HG03460 (cell line): ENCODE results near the gene HOXA13.

Experiments
- ATAC-seq: cut with Tn5 transposase; IDR thresholded peaks from one replicate; pipeline ENCODE4 v1.9.1; 2021; ENCODE audit not compliant: unreplicated experiment

HOXA13 gene

DNA sequence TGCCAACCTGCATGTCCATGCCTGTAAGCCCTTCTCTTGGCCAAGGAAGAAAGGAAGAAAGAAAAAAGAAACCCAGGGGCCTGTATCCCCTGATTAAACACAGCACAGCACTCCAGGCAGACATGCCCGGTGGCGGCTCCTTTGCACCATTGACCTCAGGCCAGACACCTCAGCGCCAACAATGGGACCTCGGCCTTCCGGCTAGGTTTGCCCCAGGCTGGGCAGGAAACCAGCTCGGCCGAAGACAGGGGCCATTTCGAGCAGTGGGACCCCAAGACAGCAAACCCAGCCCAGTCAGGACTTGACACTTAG lies 28.6 kb downstream of the HOXA13 start:
- ATAC-seq, result no peak

DNA sequence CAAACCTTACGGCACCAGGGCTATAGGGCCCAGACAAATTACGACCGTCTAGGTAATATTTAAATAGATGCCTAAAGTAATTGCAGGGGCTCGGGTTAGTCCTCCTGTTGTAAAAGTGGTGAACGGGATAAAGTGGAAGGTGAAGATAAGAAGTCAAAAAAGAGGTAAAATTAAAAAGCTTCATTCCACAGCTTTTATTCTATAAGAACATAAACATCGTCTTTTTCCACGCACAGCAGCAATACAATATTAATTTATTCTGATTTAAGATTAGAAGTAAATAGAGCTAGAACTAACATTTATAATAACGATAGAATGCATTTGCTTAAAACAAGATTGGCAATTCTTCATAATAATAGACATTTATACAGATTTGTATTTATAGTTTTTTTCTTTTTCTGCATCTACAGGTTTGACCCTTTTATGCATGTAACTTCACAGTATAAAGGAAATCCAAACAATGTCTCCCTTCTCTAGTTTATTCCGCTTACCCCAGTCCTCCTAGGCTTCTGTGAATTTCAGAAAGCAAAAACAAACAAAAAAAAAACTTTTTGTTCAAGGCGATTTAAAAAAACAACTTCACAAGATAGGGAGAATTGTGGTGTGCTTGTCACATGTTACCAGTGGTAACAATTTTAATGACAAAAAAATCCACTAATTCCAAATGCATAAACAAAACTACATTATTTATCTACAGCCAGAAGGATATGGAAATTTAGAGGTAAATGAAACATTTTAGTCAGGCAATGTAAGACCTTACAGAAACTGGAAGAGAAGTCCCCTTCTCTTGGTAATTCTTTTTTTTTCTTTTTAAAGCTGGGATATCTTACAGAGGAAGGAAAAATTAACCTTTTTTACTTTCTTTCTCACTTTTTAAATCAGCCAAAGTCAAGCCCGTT lies 29.2 kb downstream of the HOXA13 start:
- ATAC-seq, result no peak

DNA sequence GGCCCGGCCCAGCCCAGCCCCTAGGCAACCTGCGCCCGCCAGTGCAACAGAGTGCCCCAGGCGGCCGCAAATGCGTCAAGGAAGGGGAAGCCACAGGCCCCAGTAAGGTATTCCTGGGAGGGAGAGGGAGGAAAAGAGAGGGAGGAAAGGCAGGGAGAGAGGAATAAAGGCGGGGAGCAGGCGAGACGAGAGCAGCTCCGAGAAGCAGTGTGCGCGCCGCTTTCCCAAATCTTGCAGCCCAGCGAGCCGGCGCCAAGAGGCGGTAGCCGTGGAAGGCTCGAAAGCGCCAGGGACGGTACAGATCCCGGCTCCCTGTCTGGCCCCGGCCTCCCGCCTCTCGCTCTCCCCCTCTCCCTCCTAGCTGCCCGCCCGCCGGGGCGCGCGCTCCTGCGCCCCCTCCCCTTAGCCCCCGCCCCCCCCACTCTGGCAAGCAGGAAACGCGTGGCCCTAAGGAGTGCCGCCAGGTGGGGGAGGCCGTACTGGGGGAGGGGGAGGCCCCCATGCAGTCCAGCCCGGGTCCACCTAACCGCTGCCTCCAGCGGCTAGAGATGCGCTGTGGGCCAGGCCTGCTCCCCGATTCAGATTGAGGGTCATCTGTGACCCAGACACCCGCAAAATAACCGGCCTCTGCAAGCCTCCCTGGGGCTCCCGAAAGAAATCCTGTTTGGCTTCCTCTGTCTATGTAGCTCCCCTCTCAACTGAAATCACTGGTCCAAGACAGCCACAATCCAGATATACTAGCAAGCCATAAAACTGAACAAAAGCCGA lies 30.0 kb downstream of the HOXA13 start:
- no peak for ATAC-seq

DNA sequence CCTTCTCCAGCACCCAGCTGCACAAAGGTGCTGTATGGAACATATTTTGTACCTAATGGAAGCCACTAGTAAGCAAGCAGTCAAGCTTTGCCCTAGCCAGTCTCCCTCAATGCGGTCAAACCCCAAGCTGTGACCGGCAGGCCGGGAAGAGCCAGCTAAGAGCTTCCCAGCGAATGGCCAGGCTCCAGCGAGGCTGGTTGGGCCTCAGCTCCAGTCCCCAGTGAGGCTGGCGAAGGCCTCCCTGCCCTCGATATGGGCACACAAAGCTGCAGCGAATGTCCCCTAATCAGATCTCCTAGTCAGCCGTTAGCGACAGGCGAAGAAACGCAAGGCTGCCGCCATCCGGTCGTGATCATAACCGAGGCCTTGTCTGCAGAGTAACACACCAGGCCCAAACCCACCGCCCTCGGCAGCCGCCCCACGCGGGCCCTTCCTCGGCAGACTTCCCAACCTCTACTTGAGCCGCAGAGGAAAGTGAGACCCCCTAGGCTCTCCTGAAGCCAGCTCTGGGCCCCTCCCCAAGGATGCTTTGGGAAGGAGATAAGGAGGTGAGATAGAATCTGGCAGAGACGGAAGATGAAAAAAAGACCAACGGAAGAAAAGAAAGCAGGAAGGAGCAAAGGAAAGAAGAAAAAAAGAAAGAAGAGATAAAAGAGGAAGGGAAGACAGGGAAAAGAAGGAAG lies 31.5 kb downstream of the HOXA13 start:
- no peak for ATAC-seq

DNA sequence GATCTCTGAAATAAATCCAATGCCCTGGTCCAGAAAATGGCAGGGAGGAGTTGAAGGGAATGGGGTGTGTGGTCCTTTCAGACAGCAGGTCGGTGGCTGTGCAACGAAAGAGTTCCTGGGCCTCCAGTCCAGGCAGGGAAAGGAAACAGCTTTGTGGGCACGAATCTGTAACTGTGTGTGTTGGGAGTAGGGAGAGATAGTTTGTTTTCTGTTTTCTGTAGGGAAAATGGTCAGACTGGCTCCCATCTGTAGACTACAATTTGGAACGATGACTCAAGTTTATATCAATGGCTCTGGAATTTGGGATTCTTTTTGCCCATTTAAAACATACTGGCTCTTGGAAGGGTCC lies 32.0 kb downstream of the HOXA13 start:
- ATAC-seq, result no peak

DNA sequence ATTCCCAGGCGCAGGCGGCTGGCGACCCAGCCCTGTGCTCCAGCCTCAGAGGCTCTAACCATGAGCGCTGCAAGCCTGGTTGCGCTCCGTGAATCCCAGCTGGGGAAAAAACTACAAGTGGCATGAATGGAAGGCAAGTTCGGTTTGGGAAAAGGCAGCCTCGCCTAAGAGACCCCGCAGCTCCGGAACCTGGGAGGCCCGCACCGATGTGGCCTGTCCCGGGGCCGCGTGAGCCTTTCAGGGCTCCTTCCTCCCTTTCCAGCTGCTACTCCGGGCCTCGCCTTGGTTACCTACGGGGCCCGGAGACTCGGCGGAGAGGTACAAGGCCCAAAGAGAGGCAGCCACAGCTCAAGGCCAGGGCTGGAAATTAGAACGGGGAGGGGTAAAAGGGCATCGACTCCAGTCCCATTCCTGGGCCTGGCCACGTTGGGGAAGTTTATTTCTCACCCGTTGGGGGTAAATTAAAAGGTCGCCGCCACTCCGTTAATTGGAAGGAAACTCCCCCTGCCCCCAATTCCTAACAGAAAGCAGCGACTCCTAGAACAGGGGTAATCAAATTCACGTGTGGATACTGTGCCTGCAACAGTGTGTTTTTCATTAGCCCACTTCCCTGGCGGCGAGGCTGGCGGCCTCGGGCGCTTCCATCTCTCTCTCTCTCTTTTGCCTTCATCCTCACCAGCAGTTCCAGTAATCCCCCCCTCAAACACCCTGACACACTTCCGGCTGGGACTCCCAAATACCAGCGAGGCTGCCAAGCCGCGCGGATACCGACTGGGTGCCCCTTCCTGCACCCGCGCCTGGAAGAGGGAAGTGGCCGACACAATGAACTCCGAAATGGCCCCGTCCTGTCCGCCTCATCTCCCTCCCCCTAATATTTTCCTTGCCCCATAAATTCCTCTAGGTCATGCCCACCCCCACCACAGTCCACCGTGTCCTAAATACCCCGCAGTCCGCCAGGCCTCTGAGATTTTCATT lies 33.1 kb downstream of the HOXA13 start:
- no peak for ATAC-seq

DNA sequence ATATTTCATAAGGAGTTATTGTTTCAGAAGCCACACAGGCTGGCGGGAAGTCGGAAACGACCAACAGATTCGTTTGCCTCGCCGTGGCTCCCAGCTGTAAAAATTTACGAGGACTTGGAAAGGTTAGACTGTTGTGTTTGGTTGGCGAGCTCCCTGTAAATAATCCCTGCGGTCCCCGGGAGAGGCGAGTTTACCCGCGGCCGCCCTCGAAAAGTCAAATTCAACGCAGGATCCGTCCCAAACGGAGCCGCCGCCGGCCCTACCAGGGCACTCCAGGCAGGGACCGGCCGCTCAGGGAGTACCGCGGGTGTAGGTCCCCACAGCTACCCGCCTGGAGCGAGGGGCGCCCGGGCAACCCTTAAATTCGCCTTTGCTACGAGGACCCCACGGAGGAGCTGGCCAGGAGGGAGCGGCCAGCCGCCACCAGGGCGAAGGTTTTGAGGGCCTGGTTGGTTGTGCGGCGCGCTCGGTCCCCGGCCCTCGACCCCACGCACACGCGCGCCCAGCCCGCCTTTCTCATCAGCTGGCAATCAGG lies 33.8 kb downstream of the HOXA13 start:
- no peak for ATAC-seq

DNA sequence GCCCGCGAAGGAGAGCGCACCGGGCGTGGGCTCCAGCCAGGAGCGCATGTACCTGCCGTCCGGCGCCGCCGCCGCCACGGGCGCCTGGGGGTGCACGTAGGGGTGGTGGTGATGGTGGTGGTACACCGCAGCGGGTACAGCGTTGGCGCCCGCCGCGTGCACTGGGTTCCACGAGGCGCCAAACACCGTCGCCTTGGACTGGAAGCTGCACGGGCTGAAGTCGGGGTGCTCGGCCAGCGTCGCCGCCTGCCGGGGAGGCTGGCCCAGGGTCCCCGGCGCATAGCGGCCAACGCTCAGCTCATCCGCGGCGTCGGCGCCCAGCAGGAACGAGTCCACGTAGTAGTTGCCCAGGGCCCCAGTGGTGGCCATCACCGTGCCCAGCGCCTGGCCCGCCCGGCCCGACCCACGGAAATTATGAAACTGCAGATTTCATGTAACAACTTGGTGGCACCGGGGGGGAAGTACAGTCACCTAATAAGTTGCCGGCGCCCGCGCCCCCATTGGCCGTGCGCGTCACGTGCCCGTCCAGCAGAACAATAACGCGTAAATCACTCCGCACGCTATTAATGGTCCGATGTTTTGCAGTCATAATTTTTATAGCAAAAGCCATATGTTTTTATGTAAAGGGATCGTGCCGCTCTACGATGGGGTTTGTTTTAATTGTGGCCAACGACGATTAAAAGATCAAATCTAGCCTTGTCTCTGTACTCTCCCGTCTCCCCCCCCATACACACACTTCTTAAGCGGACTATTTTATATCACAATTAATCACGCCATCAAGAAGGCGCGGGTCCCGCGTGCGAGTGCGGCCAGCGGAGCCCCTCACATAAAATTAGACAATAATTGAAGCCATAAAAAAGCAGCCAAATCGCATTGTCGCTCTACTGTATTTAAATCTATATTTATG lies 34.5 kb downstream of the HOXA13 start, which contains the start of gene HOXA9:
Gene HOXA9, minus strand, starts transcription at position 449 of the 907 bp plus-strand sequence. Its CDS starts 80 bp downstream, at position 369.
- ATAC-seq, result no peak

DNA sequence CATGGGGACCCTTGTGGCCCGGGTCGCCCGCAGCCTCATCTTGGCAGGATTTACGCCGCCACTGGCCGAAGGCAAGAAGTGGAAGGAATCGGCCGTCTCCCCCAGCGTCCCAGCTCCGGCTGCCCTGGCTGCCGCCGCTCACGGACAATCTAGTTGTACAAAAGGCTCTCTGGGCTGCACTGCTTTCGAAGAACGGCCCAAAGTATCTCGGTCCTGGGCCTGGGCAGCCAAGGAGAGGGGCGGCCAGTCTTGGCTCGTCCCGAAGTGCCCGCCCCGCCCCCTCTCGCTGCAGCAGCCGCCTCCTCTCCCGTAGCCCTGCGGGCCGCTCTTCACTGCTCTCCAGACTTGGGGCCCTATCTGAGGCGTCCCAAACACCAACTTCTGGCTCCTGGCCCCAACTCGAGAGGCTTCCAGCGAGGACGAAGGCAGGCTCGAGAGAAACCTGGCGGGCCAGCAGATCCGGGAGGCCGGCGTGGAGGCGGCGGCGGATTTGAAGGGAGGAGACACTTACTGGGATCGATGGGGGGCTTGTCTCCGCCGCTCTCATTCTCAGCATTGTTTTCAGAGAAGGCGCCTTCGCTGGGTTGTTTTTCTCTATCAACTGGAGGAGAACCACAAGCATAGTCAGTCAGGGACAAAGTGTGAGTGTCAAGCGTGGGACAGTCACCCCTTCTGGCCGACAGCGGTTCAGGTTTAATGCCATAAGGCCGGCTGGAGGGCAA lies 35.4 kb downstream of the HOXA13 start:
- ATAC-seq, result no peak

DNA sequence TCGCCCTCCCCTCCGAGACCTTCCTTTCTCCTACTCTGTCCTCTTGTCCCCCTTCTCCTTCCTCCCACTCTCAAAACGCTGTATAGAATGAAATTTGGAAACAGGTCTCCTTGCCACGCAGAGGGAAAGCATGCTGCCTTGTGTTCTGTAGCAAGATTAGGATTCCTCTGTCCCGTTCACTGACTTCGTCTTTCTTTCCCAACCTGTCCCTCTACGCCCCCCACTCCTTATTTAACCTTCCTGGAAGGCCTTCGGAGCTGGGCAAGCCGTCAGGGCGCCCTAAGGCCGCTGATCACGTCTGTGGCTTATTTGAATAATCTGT lies 35.9 kb downstream of the HOXA13 start:
- no peak for ATAC-seq

DNA sequence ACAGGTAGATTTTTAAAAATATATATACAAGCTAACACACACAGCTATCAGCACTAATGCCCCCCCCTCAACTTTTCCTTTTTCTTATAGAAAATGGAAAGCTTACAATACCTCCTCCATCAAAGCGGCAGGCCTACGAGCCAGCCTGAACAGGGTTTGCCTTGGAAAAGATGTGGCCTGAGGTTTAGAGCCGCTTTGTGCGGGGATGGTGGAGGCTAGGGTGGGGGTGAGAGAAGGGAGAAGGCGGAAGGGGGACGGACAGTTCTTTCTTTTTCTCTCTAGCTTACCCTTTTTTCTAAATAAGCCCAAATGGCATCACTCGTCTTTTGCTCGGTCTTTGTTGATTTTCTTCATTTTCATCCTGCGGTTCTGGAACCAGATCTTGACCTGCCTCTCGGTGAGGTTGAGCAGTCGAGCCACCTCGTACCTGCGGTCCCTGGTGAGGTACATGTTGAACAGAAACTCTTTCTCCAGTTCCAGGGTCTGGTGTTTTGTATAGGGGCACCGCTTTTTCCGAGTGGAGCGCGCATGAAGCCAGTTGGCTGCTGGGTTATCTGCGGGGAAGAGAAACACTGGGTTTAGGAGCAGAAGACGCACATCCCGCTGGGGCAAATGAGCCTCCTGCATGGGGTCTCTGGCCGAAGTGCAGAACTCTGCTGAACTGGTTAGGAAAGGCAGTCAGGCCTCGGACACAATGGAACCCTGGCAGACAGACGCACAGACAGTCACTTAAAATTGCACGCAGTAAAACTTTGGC lies 36.4 kb downstream of the HOXA13 start:
- ATAC-seq, result no peak

DNA sequence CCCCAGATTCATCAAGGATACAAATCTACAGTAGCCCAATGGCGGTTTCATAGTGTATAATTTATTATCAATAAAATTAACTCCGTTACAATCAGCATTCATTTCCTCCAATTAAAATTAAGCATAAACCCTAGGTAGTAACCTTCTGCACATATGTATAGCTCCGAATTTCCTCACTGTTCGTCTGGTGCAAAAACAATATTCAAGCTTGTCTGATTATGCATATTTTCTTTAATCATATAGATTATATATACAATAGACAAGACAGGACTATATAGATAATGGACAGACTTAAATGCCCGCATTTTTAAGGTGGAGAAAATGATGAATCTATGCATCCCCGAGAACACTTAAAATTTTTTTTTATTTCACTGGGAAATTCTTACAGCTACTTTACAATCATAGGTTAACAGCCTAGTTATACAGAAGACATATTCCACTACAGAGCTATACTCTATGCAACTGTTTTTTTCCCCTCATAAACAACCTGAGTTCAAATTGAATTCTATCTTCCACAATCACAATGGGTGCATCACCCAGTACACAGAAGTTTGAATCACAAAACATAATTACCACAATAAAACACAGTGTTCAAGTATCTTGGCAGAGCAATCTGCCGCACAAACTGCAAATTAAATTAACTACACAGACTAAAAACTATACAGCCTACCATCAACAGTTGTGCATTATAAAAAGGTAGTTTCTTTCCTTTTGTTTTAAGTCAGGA lies 37.2 kb downstream of the HOXA13 start:
- ATAC-seq, result no peak

DNA sequence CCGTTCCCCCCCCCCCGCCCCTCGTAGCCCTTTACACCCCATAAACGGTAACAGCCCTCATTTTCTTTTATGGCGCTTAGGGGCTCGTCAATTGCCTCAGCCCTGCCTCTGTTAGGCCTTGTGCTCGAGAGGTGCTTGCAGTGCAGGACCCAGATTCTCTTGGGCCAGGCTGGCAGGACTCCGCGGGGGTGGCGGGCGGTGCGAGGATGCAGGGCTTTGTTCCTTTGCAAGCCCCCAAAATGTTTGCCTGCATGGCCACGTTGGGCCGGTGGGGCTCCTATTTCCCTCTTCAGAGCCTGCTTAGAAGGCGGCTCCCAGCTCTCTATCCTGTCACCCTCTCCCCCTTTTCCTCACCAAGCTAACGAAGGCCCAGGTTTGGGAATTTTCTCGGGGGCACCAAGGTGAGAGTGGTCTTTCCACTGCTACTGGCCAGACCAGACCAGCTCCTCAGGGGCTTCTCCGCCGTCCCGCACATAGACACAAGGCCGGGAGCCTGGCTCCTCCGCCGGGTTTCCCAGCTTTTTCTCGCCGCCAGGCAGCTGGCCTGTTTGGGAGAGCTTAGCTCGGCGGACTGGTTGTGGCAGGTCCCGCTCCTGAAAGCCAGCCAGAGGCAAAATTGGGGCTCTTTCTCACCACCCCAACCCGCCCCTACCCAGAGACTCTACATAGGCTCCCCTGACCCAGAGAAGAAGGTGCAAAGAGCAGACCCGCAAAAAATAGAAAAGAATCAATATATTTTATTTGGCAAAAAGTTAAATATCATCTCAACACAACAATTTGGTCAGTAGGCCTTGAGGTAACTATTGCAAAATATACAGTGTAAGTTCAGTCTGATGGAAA lies 38.0 kb downstream of the HOXA13 start:
- ATAC-seq, result no peak

DNA sequence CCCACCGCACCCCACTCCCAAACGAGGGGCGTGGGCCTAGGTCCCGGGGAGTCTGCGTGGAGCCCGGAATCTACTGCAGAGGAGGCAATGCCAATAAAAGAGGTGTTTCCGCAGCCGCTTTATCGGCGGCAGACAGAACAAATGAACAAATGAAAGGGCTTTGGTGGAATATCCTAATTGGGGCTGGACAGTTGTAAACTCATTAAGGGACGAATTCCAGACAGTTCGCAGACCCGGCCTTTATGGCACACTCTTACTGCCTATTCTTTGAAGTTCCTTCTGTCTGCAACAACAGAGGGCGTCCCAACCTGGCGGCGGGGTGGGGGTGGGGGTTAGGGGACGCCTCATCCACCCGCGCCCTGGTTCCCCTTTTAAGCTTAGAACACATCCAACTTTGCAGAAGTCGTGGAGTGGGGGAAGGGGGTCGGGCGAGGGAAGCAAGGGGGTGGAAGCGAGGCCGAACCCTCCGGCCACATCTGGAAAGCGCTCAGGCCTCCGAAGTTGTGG lies 38.6 kb downstream of the HOXA13 start:
- no peak for ATAC-seq

DNA sequence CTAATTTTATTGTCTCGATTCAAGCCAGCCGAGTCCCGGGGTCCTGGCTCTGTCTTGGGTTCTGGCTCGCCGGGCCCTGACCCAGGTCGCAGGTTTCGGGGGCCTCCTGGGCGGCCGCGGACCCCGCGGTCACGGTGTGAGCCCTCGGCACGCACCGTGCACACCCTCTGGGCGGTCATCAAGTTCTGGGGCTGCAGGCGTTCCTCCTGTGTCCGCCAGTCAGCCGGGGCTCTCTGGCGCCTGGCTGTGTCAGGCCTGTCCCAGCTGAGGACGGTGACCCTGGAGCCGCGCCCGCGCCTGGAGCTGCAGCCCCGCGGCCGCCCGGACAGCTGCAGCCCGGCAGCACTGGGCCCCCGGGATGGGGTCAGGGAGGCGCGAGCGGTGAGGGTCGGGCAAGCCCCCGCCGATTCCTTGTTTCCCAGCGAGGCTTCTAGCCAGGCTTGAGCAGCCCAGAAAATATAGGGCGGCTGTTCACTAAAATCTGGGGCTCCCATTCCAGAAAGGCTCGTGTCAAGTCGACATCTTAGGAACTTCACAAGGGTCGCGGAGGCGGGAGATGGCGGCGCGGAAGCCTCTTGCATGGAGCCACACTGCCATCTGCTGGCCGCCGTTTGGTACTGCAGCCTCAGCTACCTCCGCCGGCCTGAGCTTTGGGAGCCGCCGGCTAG lies 39.2 kb downstream of the HOXA13 start:
- ATAC-seq, result no peak

DNA sequence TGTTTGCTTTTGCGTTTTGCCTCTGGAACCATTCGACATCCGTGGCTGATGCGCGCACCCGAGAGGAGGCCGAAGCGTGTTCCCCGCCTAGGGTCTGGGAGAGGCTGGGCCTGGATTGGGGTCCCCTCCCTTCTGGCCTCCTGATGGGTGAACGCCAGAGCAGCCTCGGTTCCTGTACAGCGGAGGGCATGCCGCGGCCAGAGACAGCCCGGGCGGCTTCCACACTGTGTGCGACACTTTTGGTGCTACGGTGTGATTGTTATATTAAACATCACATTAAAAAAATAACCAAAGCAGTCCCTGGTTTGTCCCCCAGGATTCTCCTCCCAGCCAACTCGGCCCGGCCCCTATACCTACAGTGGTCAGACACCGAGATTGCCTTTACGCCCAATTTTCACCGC lies 39.7 kb downstream of the HOXA13 start:
- no peak for ATAC-seq
